Fibroblast of the aortic adventitia (primary cell): ENCODE data around the gene NUP62. TPM values are rescaled to one million over a fixed set of nuclear protein-coding genes. Genes with fewer than 3 reads are reported as not detected.

Source experiments
- DNase-seq: peaks from one replicate; pipeline ENCODE4 v3.0.0-alpha.2; 2010; ENCODE audit warnings: low read depth
- H3K4me3 ChIP-seq: 2 replicates; pipeline ENCODE4 v1.5.1; 2011; ENCODE audit warnings: low read depth, mild to moderate bottlenecking, control low read depth, low read length, moderate library complexity
- total RNA-seq: library from RNA; depleted of rRNA; stranded (reverse); fragments of >200 nt; gene quantifications from 2 replicates; pipeline ENCODE4 v1.2.3, GENCODE V29; 2012; ENCODE audit warnings: low replicate concordance
- TF ChIP-seq, protein P1 (sequence below): IDR thresholded peaks from 2 replicates; pipeline ENCODE4 v1.5.1; 2011; ENCODE audit warnings: mild to moderate bottlenecking, low read length, control low read depth, inconsistent platforms; ENCODE audit not compliant: insufficient read depth

NUP62 gene
- total RNA-seq, 1 donor, result 35.4 TPM

DNA sequence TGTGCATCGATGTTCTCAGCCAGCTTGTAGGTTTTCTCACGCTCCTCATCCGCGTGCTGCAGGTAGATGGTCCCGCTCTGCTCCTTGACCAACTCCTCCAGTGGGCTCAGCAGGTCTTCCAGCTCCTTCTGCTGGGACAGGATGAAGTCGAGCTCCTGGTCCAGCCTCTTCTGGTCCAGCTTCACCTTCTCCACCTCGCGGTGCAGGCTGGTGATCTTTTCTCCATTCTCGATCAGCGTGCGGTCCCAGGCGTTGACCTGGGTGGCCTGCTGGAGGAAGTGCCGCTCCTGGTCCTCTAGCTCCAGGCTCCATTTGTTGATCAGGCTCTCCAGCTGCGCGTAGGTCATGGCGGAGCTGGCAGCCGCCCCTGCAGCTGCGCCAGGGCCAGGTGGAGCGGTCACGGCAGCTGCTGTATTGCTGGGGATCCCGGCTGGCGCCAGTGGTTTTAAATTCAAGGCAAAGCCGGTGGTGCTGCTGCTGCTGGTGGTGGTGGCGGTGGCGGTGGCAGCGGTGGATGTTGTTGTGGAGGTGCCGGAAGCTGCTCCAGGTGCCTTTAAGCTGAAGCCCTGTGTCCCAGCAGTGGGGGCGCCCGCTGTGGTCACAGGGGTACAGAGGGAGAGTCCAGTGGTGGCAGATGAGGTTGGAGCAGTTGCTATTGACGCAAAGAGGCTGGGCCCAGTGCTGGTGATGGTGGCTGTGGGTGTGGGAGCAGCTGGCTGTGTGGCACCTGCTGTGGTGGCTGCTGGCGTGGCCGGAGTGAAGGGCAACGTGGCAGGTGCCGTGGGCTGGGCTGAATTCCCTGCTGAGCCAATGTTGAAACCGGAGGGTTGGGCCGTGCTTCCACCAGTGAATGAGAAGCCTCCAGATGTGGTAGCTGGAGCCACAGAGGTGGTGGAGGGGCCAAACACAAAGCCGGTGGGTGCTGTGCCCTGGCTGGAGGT is 20.6 kb downstream of the NUP62 start:
- TF ChIP-seq, protein P1, sequence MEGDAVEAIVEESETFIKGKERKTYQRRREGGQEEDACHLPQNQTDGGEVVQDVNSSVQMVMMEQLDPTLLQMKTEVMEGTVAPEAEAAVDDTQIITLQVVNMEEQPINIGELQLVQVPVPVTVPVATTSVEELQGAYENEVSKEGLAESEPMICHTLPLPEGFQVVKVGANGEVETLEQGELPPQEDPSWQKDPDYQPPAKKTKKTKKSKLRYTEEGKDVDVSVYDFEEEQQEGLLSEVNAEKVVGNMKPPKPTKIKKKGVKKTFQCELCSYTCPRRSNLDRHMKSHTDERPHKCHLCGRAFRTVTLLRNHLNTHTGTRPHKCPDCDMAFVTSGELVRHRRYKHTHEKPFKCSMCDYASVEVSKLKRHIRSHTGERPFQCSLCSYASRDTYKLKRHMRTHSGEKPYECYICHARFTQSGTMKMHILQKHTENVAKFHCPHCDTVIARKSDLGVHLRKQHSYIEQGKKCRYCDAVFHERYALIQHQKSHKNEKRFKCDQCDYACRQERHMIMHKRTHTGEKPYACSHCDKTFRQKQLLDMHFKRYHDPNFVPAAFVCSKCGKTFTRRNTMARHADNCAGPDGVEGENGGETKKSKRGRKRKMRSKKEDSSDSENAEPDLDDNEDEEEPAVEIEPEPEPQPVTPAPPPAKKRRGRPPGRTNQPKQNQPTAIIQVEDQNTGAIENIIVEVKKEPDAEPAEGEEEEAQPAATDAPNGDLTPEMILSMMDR, result no peak
- DNase-seq, result no peak
- no peak overlapping the region for H3K4me3 ChIP-seq

DNA sequence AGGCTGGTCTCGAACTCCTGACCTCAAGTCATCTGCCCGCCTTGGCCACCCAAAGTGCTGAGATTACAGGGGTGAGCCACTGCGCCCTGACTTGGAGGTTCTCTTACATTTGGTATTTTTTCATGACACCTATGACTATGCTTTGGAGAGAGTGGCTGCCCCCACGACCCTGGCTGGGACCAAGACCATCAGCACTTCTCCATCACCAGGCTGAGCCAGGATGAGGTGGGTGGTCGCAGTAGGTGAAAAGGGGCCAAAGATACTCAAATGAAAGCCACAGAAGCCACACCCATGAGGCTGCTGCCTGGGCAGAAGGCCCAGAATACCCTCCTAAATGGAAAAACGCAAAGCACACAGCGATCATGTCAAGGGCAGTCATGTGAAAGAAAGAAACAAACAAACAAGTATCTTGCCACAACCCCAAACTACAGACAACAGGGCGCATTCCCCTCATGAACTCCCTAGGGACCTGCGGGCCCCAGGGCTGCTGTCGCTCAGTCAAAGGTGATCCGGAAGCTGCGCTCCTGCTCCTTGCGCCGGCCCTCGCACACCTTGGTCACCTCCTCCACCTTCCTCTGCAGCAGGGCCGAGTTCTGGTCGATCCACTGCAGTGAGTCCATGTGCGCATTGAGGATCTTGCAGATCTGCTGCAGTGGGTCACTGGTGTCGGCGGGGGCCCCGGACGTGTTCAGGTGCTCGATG is 21.4 kb downstream of the NUP62 start:
- no peak overlapping the region for H3K4me3 ChIP-seq
- DNase-seq, result no peak
- TF ChIP-seq, protein P1, result no peak

DNA sequence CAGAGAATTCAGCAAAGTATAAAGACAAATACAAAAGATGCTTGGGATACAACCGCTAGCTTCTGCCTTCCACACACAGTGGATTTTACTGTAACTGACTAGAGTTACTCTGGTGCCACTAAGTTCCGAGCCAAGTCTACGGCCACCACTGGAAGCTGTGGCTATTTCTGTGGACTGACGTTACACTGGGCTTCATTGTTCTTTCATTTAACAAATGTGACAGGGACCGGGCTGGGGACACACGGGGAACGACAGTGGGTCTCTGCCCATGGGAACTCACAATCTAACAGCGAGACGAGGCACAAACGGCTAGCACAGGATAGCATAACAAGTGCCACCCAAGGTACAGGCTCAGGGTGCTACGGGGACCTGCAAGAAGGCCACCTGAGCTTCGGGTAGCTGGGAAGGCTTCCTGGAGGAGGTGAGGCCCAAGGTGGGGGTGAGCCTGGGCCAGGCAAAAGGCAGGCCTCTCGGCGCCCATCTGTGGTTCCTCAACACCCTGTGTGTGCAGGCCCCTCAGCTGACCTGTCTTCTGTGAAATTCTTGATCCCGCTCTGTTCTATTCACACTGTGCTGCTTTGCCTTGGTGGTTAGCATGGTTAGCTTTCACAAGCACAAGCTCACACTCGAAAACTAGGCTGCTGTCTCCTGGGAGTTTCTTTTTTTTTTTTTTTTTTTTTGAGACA is 22.3 kb downstream of the NUP62 start:
- H3K4me3 ChIP-seq, result no peak overlapping the region
- no peak for DNase-seq
- TF ChIP-seq, protein P1, result no peak

DNA sequence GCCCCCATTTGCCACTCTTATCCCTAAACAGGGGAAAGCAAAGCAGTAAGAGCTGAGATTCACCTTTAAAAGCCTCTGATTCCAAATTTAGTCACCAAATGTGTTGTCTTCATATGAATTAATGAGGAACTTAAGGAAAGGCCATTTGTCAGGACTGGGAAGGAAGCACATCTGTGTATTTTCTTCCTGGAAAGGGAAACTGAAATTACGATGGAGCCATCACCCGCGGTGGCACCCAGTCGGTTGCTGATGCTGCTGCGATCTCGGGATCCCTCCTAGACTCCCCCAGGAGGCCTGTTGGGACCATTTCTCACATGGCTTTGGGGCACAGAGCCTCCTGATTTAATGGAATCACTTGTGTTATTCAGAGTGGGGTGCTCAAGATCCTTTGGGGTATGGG is 25.2 kb downstream of the NUP62 start:
- no peak overlapping the region for H3K4me3 ChIP-seq
- no peak for DNase-seq
- TF ChIP-seq, protein P1, result no peak

DNA sequence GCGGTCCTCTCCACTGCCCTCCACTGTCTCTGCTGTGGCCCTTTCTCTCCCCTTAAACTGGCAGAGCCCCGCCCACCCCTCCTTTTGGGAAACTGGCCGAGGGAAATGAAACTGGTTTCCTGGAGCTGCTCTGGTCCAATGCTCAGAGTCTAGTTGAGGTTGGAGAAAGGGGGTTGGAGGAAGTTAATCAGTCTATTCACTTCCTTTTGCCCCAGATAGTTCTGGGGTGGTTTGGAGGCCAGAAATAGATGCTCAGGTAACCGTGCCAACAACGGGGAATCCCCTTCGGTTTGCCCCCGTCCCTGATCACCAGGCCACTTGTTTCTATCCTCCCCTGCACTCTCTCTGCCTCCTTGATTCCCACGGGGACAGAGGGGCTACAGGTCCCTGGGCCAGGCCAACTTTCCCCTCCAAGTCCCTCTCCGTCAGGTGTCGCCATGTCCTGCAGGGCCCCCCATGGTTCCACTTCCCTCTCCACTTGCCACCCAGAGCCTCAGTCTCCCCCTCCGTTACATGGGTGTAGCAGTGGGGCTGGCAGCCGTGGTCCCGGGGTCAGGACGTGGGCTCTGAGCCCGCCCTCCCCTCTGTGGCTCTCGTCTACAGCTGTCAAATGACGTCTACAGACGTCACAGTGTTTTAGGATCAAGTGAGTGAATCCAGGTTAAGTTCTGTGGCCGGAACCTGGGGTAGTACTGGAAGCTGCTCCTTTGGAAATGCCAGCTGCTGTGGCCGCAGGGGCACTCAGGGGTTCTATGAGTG is 32.3 kb downstream of the NUP62 start, which contains the start of gene IL4I1:
Gene IL4I1, minus strand, starts transcription at position 25 of the 759 bp plus-strand sequence. CDS start 727 bp downstream, outside the sequence.
- TF ChIP-seq, protein P1, result no peak
- peak; percentile 42 for DNase-seq
- no peak within 1 kb of the TSS for H3K4me3 ChIP-seq
